Subcutaneous abdominal adipose tissue (tissue), 5 donors: ENCODE measurements around the gene CEP170.

Source experiments
- H3K27ac ChIP-seq: one replicate; pipeline ENCODE4 v1.7.0; 2013; ENCODE audit warnings: low read depth, mild to moderate bottlenecking, inconsistent platforms, low read length, moderate library complexity
- H3K27me3 ChIP-seq, 5 donors: one replicate each; pipeline ENCODE4 v1.7.0; 2013; ENCODE audit warnings: low read length in 5 of 5, inconsistent platforms in 1 of 5; ENCODE audit not compliant: control insufficient read depth in 5 of 5, insufficient read depth in 4 of 5
- H3K36me3 ChIP-seq, 5 donors: one replicate each; pipeline ENCODE4 v1.7.0; 2013; ENCODE audit warnings: low read length in 5 of 5; ENCODE audit not compliant: control insufficient read depth in 5 of 5, insufficient read depth in 5 of 5
- H3K4me1 ChIP-seq, 5 donors: one replicate each; pipeline ENCODE4 v1.7.0; 2013; ENCODE audit warnings: low read length in 5 of 5, mild to moderate bottlenecking in 3 of 5, moderate library complexity in 1 of 5; ENCODE audit not compliant: control insufficient read depth in 5 of 5, insufficient read depth in 5 of 5
- H3K4me3 ChIP-seq, 5 donors: one replicate each; pipeline ENCODE4 v1.7.0; 2013; ENCODE audit warnings: low read length in 5 of 5, low read depth in 1 of 5
- H3K9ac ChIP-seq, 5 donors: one replicate each; pipeline ENCODE4 v1.7.0; 2013; ENCODE audit warnings: low read length in 5 of 5, mild to moderate bottlenecking in 4 of 5, moderate library complexity in 3 of 5
- H3K9me3 ChIP-seq, 5 donors: one replicate each; pipeline ENCODE4 v1.7.0; 2013; ENCODE audit warnings: low read length in 5 of 5; ENCODE audit not compliant: control insufficient read depth in 5 of 5
- donor health status: healthy.
- donor health status: healthy.
- donor health status: healthy.
- donor health status: healthy.
- donor health status: healthy.

Gene CEP170

GRCh38 chr1:243286409-243287122 is 31.5 kb upstream of the CEP170 start:
- peaks cover 5 to 29% (median 19%) of the 10 kb centered on the region in 5 donors for H3K36me3 ChIP-seq
- peaks cover 0 to 9% (median 6%) of the 10 kb centered on the region in 5 donors for H3K4me1 ChIP-seq
- no peaks in the 10 kb centered on the region for H3K27me3 ChIP-seq
- no peaks in the 10 kb centered on the region for H3K9me3 ChIP-seq
- H3K9ac ChIP-seq: peak overlapping the region in 1 of 5 donors; percentile 22
- H3K27ac ChIP-seq: peak overlapping the region; percentile 60
- no peak overlapping the region for H3K4me3 ChIP-seq

- H3K27ac ChIP-seq: no peak overlapping the region
- no peaks in the 10 kb centered on the region for H3K27me3 ChIP-seq
- H3K4me1 ChIP-seq: peaks cover 0 to 9% (median 5%) of the 10 kb centered on the region in 5 donors
- peaks cover 9 to 23% (median 22%) of the 10 kb centered on the region in 5 donors for H3K36me3 ChIP-seq
- H3K9ac ChIP-seq: no peak overlapping the region
- H3K4me3 ChIP-seq: no peak overlapping the region
- peaks cover 0 to 3% (median 0%) of the 10 kb centered on the region in 5 donors for H3K9me3 ChIP-seq
Observed at GRCh38 chr1:243281672-243282071, 26.6 kb upstream of the CEP170 start.

GRCh38 chr1:243280571-243281129 is 25.6 kb upstream of the CEP170 start:
- Histone ChIP-seq H3K9ac (no peak overlapping the region), H3K27me3 (no peaks in the 10 kb centered on the region), H3K4me1 (peaks cover 0 to 9% (median 5%) of the 10 kb centered on the region in 5 donors), H3K9me3 (peaks cover 0 to 3% (median 0%) of the 10 kb centered on the region in 5 donors), H3K4me3 (no peak overlapping the region), H3K36me3 (peaks cover 12 to 24% (median 23%) of the 10 kb centered on the region in 5 donors), H3K27ac (no peak overlapping the region)

- no peak overlapping the region for H3K4me3 ChIP-seq
- peaks cover 0 to 3% (median 0%) of the 10 kb centered on the region in 5 donors for H3K9me3 ChIP-seq
- no peaks in the 10 kb centered on the region for H3K4me1 ChIP-seq
- no peaks in the 10 kb centered on the region for H3K27me3 ChIP-seq
- no peak overlapping the region for H3K9ac ChIP-seq
- peaks cover 23 to 58% (median 43%) of the 10 kb centered on the region in 5 donors for H3K36me3 ChIP-seq
- H3K27ac ChIP-seq: no peak overlapping the region
Observed at GRCh38 chr1:243275316-243275715, 20.2 kb upstream of the CEP170 start.

GRCh38 chr1:243273945-243274344 is 18.9 kb upstream of the CEP170 start:
- Histone ChIP-seq H3K27me3 (no peaks in the 10 kb centered on the region), H3K27ac (no peak overlapping the region), H3K9ac (no peak overlapping the region), H3K9me3 (peaks cover 0 to 3% (median 0%) of the 10 kb centered on the region in 5 donors), H3K36me3 (peaks cover 23 to 57% (median 43%) of the 10 kb centered on the region in 5 donors), H3K4me3 (no peak overlapping the region), H3K4me1 (peaks cover 0 to 9% (median 6%) of the 10 kb centered on the region in 5 donors)

GRCh38 chr1:243273506-243273905 is 18.4 kb upstream of the CEP170 start:
- H3K27me3 ChIP-seq: no peaks in the 10 kb centered on the region
- H3K36me3 ChIP-seq: peaks cover 23 to 57% (median 43%) of the 10 kb centered on the region in 5 donors
- no peak overlapping the region for H3K4me3 ChIP-seq
- H3K9me3 ChIP-seq: peaks cover 0 to 3% (median 0%) of the 10 kb centered on the region in 5 donors
- H3K9ac ChIP-seq: no peak overlapping the region
- H3K4me1 ChIP-seq: peaks cover 0 to 14% (median 10%) of the 10 kb centered on the region in 5 donors
- H3K27ac ChIP-seq: no peak overlapping the region

GRCh38 chr1:243272401-243272800 is 17.3 kb upstream of the CEP170 start:
- no peak overlapping the region for H3K9ac ChIP-seq
- H3K4me1 ChIP-seq: peaks cover 0 to 25% (median 17%) of the 10 kb centered on the region in 5 donors
- peaks cover 23 to 51% (median 40%) of the 10 kb centered on the region in 5 donors for H3K36me3 ChIP-seq
- H3K27ac ChIP-seq: no peak overlapping the region
- H3K27me3 ChIP-seq: no peaks in the 10 kb centered on the region
- H3K9me3 ChIP-seq: no peaks in the 10 kb centered on the region
- H3K4me3 ChIP-seq: no peak overlapping the region

- Histone ChIP-seq H3K4me1 (peaks cover 0 to 26% (median 17%) of the 10 kb centered on the region in 5 donors), H3K27me3 (no peaks in the 10 kb centered on the region), H3K27ac (no peak overlapping the region), H3K36me3 (peaks cover 19 to 47% (median 36%) of the 10 kb centered on the region in 5 donors), H3K9ac (no peak overlapping the region), H3K9me3 (no peaks in the 10 kb centered on the region), H3K4me3 (no peak overlapping the region)
Observed at GRCh38 chr1:243271996-243272395, 16.9 kb upstream of the CEP170 start.

GRCh38 chr1:243270097-243270864 is 15.2 kb upstream of the CEP170 start:
- no peaks in the 10 kb centered on the region for H3K27me3 ChIP-seq
- H3K9me3 ChIP-seq: no peaks in the 10 kb centered on the region
- no peak overlapping the region for H3K27ac ChIP-seq
- peaks cover 0 to 29% (median 21%) of the 10 kb centered on the region in 5 donors for H3K4me1 ChIP-seq
- no peak overlapping the region for H3K4me3 ChIP-seq
- no peak overlapping the region for H3K9ac ChIP-seq
- H3K36me3 ChIP-seq: peaks cover 10 to 34% (median 22%) of the 10 kb centered on the region in 5 donors

GRCh38 chr1:243269461-243269801 is 14.3 kb upstream of the CEP170 start:
- no peak overlapping the region for H3K4me3 ChIP-seq
- no peak overlapping the region for H3K27ac ChIP-seq
- no peak overlapping the region for H3K9ac ChIP-seq
- peaks cover 0 to 38% (median 29%) of the 10 kb centered on the region in 5 donors for H3K4me1 ChIP-seq
- no peaks in the 10 kb centered on the region for H3K9me3 ChIP-seq
- no peaks in the 10 kb centered on the region for H3K27me3 ChIP-seq
- H3K36me3 ChIP-seq: peaks cover 2 to 27% (median 16%) of the 10 kb centered on the region in 5 donors
